A673 (cell line): Measurements from ENCODE around the gene FAM217B. TPM values are rescaled to one million over a fixed set of nuclear protein-coding genes. Genes with fewer than 3 reads are reported as not detected.

Experiments
- BruUV-seq: library from RNA; stranded (reverse); fragments of 400-500 nt; replicated peaks from 2 replicates; lab custom pipeline; 2021; lab: Mats Ljungman, UMichigan
- CTCF ChIA-PET: fragments of 300-600 bp; sonication (Branson Sonifier 250); formaldehyde crosslinking; loops from one replicate; lab custom pipeline; 2022; ENCODE audit warnings: antibody characterized with exemption; lab: Charles Lee
- POLR2A ChIA-PET: fragments of 300-600 bp; sonication (Branson Sonifier 250); formaldehyde crosslinking; loops from one replicate; lab custom pipeline; 2022; ENCODE audit warnings: antibody characterized with exemption; ENCODE audit not compliant: low non-redundant PET; lab: Charles Lee
- DNase-seq: peaks from one replicate; pipeline ENCODE4 v3.0.0-alpha.2; 2015; ENCODE audit warnings: low spot score
- H3K27ac ChIP-seq: fragments of 200-600 bp; sonication (generic); 2 replicates; pipeline ENCODE4 v1.5.1; 2016; ENCODE audit warnings: mixed run types, low read depth, mild to moderate bottlenecking, mixed read lengths, antibody characterized with exemption, low read length; ENCODE audit not compliant: poor library complexity, severe bottlenecking
- H3K27me3 ChIP-seq: fragments of 200-600 bp; sonication (generic); replicated peaks from 2 replicates; pipeline ENCODE4 v1.6.1; 2017; ENCODE audit warnings: mixed run types, low read depth, mild to moderate bottlenecking, mixed read lengths, antibody characterized with exemption, low read length; ENCODE audit not compliant: insufficient read depth, poor library complexity
- H3K36me3 ChIP-seq: fragments of 200-600 bp; sonication (generic); 2 replicates; pipeline ENCODE4 v1.6.1; 2016; ENCODE audit warnings: mixed run types, mild to moderate bottlenecking, mixed read lengths, antibody characterized with exemption, low read length; ENCODE audit not compliant: insufficient read depth, poor library complexity, severe bottlenecking
- H3K4me1 ChIP-seq: fragments of 200-600 bp; sonication (generic); 2 replicates; pipeline ENCODE4 v1.6.1; 2017; ENCODE audit warnings: mixed run types, mild to moderate bottlenecking, mixed read lengths, antibody characterized with exemption, low read length; ENCODE audit not compliant: insufficient read depth, poor library complexity, severe bottlenecking
- H3K4me3 ChIP-seq: fragments of 200-600 bp; sonication (generic); 2 replicates; pipeline ENCODE4 v1.5.1; 2016; ENCODE audit warnings: low read depth, mixed run types, mild to moderate bottlenecking, mixed read lengths, low read length; ENCODE audit not compliant: poor library complexity, severe bottlenecking
- H3K9me3 ChIP-seq: fragments of 200-600 bp; sonication (generic); 2 replicates; pipeline ENCODE4 v1.6.1; 2016; ENCODE audit warnings: mixed run types, low read depth, mild to moderate bottlenecking, mixed read lengths, antibody characterized with exemption, low read length; ENCODE audit not compliant: poor library complexity, severe bottlenecking
- CTCF ChIP-seq: fragments of 300-800, 200-600 bp; sonication (generic); conservative IDR thresholded peaks from 2 replicates; pipeline ENCODE4 v1.5.1; 2017; ENCODE audit warnings: low read depth, mild to moderate bottlenecking, antibody characterized with exemption, low read length, moderate library complexity, mixed read lengths
- EZH2 ChIP-seq: fragments of 200-600 bp; sonication (generic); IDR thresholded peaks from 2 replicates; pipeline ENCODE4 v1.6.1; 2017; ENCODE audit warnings: borderline replicate concordance, low read depth, mild to moderate bottlenecking, mixed read lengths, antibody characterized with exemption, low read length; ENCODE audit not compliant: poor library complexity, severe bottlenecking
- intact Hi-C: fragments of 100-400 bp; cut with micrococcal nuclease; formaldehyde crosslinking; loops from one replicate; pipeline ENCODE4 v1.10.0; 2022; ENCODE audit not compliant: unreplicated experiment
- total RNA-seq: library from RNA; stranded (reverse); gene quantifications from 2 replicates; pipeline ENCODE4 v1.2.3, GENCODE V29; 2021

Gene FAM217B
- total RNA-seq, 1 experiment from 2014 or later, result 26.6 TPM

- peak; percentile 47 for TF ChIP-seq CTCF
- TF ChIP-seq EZH2, result no peak
- H3K27ac ChIP-seq, result no peak overlapping the region
- intact Hi-C loops, result no loop called here
- POLR2A ChIA-PET, result no interaction called here
- H3K27me3 ChIP-seq, result no peaks in the 10 kb centered on the region
- no TSS peak for BruUV-seq
- no peaks in the 10 kb centered on the region for H3K9me3 ChIP-seq
- no peaks in the 10 kb centered on the region for H3K36me3 ChIP-seq
- H3K4me3 ChIP-seq, result no peak overlapping the region
- DNase-seq, result peak; percentile 15
- H3K4me1 ChIP-seq, result no peaks in the 10 kb centered on the region
- CTCF ChIA-PET, result no interaction called here
Observed at GRCh38 chr20:59985864-59986263, 45.7 kb downstream of the FAM217B start.

GRCh38 chr20:59987135-59987534, 46.9 kb downstream of the FAM217B start:
- intact Hi-C loops, result no loop called here
- H3K27ac ChIP-seq, result no peak overlapping the region
- no peaks in the 10 kb centered on the region for H3K9me3 ChIP-seq
- no peak overlapping the region for H3K4me3 ChIP-seq
- ChIA-PET POLR2A (no interaction called here), CTCF (no interaction called here)
- no TSS peak for BruUV-seq
- H3K27me3 ChIP-seq, result no peaks in the 10 kb centered on the region
- H3K36me3 ChIP-seq, result no peaks in the 10 kb centered on the region
- TF ChIP-seq CTCF (no peak), EZH2 (no peak)
- no peaks in the 10 kb centered on the region for H3K4me1 ChIP-seq
- DNase-seq, result no peak

GRCh38 chr20:59988141-59988540, 48.0 kb downstream of the FAM217B start:
- no peak for DNase-seq
- H3K27me3 ChIP-seq, result no peaks in the 10 kb centered on the region
- H3K27ac ChIP-seq, result no peak overlapping the region
- H3K9me3 ChIP-seq, result no peaks in the 10 kb centered on the region
- POLR2A ChIA-PET, result no interaction called here
- no TSS peak for BruUV-seq
- CTCF ChIA-PET, result no interaction called here
- no peaks in the 10 kb centered on the region for H3K4me1 ChIP-seq
- TF ChIP-seq CTCF, result no peak
- TF ChIP-seq EZH2, result no peak
- H3K36me3 ChIP-seq, result no peaks in the 10 kb centered on the region
- H3K4me3 ChIP-seq, result no peak overlapping the region
- intact Hi-C loops, result no loop called here
